ENCODE results near the gene PTPRN2.
"Not testable (repeated sequence)": the region's sequence is repeated elsewhere in the genome, so short reads cannot be mapped to it uniquely, and the experiment has no call there.

The PTPRN2 gene

DNA sequence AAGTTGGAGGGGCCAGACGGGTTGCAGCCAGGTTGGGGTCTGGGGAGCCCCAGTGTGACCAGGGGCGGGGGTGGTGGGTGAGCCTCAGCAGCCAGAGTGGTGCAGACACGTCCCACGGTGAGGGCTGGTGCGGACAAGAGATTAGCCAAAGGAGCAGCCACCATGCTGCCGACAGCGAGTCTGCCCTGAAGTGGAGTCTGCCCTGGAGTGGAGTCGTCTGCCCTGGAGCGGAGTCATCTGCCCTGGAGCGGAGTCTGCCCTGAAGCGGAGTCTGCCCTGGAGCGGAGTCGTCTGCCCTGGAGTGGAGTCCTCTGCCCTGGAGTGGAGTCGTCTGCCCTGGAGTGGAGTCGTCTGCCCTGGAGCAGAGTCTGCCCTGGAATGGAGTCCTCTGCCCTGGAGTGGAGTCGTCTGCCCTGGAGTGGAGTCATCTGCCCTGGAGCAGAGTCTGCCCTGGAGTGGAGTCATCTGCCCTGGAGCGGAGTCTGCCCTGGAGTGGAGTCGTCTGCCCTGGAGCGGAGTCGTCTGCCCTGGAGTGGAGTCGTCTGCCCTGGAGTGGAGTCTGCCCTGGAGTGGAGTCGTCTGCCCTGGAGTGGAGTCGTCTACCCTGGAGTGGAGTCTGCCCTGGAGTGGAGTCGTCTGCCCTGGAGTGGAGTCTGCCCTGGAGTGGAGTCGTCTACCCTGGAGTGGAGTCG, 64.3 kb downstream of the PTPRN2 start:
- CTCF ChIA-PET; H3K4me3 ChIP-seq (ENCODE audit: low read depth, low read length); DNase-seq (ENCODE audit: low read depth, low spot score); POLR2A ChIA-PET: not testable (repeated sequence)

GRCh38 chr7:158521795-158522194, 65.8 kb downstream of the PTPRN2 start:
- DNase-seq (ENCODE audit: low read depth, low spot score); POLR2A ChIA-PET; H3K4me3 ChIP-seq (ENCODE audit: low read depth, low read length); CTCF ChIA-PET: not testable (repeated sequence)

- ChIA-PET CTCF (no interaction called here), POLR2A (no interaction called here)
- no peak for DNase-seq (ENCODE audit: low read depth, low spot score)
- no peak overlapping the region for H3K4me3 ChIP-seq (ENCODE audit: low read depth, low read length)
- no peak for TF ChIP-seq CTCF (IDR thresholded peaks at IDR 0.05; ENCODE audit: insufficient read depth, low read length, missing control alignments)
Measured at GRCh38 chr7:158520825-158521224, 66.8 kb downstream of the PTPRN2 start.

GRCh38 chr7:158519633-158520174, 67.9 kb downstream of the PTPRN2 start:
- no peak for DNase-seq (ENCODE audit: low read depth, low spot score)
- POLR2A ChIA-PET, result no interaction called here
- CTCF ChIA-PET, result no interaction called here
- no peak for TF ChIP-seq CTCF (IDR thresholded peaks at IDR 0.05; ENCODE audit: insufficient read depth, low read length, missing control alignments)
- H3K4me3 ChIP-seq (ENCODE audit: low read depth, low read length), result no peak overlapping the region

GRCh38 chr7:158518980-158519632, 68.5 kb downstream of the PTPRN2 start:
- no peak for DNase-seq (ENCODE audit: low read depth, low spot score)
- ChIA-PET CTCF (no interaction called here), POLR2A (no interaction called here)
- TF ChIP-seq CTCF (IDR thresholded peaks at IDR 0.05; ENCODE audit: insufficient read depth, low read length, missing control alignments), result no peak
- no peak overlapping the region for H3K4me3 ChIP-seq (ENCODE audit: low read depth, low read length)

DNA sequence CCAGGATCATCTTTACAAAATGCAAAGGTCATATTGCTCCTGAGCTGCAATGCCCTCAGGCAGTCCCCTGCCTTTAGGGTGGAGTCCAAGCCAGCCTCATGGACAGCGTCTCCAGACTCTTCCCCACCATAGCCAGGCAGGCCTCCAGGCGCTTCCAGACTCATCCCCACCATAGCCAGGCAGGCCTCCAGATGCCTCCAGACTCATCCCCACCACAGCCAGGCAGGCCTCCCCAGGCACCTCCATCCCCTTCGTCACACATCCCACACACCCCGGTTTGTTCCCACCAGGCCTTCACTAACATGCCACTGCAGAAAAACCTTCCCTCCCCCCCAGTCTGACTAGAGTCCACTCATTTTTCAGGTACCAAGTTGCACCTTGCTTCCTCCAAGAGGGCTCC, 70.1 kb downstream of the PTPRN2 start:
- no peak for DNase-seq (ENCODE audit: low read depth, low spot score)
- ChIA-PET POLR2A (no interaction called here), CTCF (no interaction called here)
- no peak overlapping the region for H3K4me3 ChIP-seq (ENCODE audit: low read depth, low read length)
- TF ChIP-seq CTCF (IDR thresholded peaks at IDR 0.05; ENCODE audit: insufficient read depth, low read length, missing control alignments), result no peak

DNA sequence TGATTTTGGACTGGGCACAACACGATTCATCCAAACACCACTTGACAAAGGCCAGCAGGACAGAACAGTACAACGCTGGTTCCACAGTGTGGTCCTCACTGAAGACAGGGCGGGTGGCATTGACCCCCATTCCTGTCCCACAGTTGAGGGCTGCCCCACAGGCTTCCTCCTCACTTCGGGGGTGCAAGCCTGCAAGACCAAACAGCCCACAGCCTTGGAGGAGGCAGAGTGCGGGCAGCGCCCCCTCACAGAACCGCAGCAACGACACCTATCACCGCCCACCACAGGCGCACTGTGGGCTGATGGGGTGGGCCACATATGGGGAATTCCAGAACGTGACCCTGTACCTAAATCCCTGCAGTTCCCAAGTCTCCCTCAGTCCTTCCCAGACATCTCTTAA, 70.6 kb downstream of the PTPRN2 start:
- no peak overlapping the region for H3K4me3 ChIP-seq (ENCODE audit: low read depth, low read length)
- no peak for TF ChIP-seq CTCF (IDR thresholded peaks at IDR 0.05; ENCODE audit: insufficient read depth, low read length, missing control alignments)
- ChIA-PET CTCF (no interaction called here), POLR2A (no interaction called here)
- no peak for DNase-seq (ENCODE audit: low read depth, low spot score)

Measured in AG04449 (cell line).